ENCODE results near the gene SERINC4. TPM values are rescaled to one million over a fixed set of nuclear protein-coding genes. Genes with fewer than 3 reads are reported as not detected.
A peak's percentile ranks its signal among the peaks of the same experiment; 100 is the strongest.

Gene SERINC4
- total and polyA plus RNA-seq, 9 of the 15 experiments (the other 6 are each of a cell fraction or from before 2014, with no cell fraction given): 0.14 to 0.86 (median 0.18) TPM; not detected in 2

DNA sequence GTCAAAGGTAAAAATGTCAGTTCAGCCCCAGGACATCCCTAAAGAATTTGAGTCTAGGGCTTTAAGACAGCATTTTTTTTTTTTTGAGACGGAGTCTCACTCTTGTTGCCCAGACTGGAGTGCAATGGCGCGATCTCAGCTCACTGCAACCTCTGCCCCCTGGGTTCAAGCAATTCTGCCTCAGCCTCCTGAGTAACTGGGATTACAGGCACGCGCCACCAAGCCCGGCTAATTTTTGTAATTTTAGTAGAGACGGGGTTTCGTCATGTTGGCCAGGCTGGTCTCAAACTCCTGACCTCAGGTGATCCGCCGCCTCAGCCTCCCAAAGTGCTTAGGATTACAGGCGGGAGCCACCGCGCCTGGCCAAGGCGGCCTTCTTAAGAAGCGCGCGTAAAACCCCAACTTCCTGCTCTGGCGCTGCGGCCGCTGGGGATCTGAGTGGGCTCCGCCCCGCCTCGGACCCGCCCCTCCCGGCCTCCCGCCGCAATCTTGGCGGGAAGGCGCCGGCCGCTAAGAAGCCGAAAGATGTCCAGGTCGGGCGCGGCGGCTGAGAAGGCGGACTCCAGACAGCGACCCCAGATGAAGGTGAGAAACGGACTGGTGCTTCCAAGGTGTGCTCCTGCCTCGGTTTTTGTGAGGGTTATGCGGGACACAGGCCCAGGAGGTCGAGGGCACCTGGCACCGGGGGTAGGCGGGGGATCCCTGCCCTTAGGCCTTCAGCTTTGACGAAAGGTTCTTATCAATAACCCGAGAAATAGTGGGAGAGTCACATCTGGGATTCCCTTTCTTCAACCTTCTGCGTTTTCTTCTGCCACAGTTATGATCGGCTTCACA lies 26.7 kb upstream of the SERINC4 start, which contains the start of gene WDR76 (continued):
- TF ChIP-seq ATF7 (IDR thresholded peaks at IDR 0.05): peak; percentile 63; the same call in 1 of the 2 replicates
- TF ChIP-seq LCOR (CRISPR knock-in tag; IDR thresholded peaks at IDR 0.05): peak; percentile 96
- no peak for TF ChIP-seq RBM25 (IDR thresholded peaks at IDR 0.05; ENCODE audit: low read depth, low read length, severe bottlenecking)
- TF ChIP-seq ZNF780A (CRISPR knock-in tag; IDR thresholded peaks at IDR 0.05): no peak
- TF ChIP-seq NKRF (IDR thresholded peaks at IDR 0.05; ENCODE audit: borderline replicate concordance): peak; percentile 73; the same call in 1 of the 2 replicates
- TF ChIP-seq NCOR1 (IDR thresholded peaks at IDR 0.05): no peak
- no peak for TF ChIP-seq SFPQ (IDR thresholded peaks at IDR 0.05; ENCODE audit: low read depth, low read length)
- peak; percentile 37; the same call in 1 of the 2 replicates for TF ChIP-seq HDAC8 (tag; IDR thresholded peaks at IDR 0.05)
- TF ChIP-seq, protein P1, sequence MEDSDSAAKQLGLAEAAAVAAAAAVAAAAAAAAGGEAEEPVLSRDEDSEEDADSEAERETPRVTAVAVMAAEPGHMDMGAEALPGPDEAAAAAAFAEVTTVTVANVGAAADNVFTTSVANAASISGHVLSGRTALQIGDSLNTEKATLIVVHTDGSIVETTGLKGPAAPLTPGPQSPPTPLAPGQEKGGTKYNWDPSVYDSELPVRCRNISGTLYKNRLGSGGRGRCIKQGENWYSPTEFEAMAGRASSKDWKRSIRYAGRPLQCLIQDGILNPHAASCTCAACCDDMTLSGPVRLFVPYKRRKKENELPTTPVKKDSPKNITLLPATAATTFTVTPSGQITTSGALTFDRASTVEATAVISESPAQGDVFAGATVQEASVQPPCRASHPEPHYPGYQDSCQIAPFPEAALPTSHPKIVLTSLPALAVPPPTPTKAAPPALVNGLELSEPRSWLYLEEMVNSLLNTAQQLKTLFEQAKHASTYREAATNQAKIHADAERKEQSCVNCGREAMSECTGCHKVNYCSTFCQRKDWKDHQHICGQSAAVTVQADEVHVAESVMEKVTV (CRISPR knock-in tag; IDR thresholded peaks at IDR 0.05): no peak
- no peak for TF ChIP-seq ZNF212 (CRISPR knock-in tag; IDR thresholded peaks at IDR 0.05)
- no peak for TF ChIP-seq ZNF347 (CRISPR knock-in tag; IDR thresholded peaks at IDR 0.05; ENCODE audit: low read depth)
- TF ChIP-seq, protein P2, sequence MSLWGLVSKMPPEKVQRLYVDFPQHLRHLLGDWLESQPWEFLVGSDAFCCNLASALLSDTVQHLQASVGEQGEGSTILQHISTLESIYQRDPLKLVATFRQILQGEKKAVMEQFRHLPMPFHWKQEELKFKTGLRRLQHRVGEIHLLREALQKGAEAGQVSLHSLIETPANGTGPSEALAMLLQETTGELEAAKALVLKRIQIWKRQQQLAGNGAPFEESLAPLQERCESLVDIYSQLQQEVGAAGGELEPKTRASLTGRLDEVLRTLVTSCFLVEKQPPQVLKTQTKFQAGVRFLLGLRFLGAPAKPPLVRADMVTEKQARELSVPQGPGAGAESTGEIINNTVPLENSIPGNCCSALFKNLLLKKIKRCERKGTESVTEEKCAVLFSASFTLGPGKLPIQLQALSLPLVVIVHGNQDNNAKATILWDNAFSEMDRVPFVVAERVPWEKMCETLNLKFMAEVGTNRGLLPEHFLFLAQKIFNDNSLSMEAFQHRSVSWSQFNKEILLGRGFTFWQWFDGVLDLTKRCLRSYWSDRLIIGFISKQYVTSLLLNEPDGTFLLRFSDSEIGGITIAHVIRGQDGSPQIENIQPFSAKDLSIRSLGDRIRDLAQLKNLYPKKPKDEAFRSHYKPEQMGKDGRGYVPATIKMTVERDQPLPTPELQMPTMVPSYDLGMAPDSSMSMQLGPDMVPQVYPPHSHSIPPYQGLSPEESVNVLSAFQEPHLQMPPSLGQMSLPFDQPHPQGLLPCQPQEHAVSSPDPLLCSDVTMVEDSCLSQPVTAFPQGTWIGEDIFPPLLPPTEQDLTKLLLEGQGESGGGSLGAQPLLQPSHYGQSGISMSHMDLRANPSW (CRISPR knock-in tag; IDR thresholded peaks at IDR 0.05): 0 out of 2 replicates have a peak, but pooled peaks have one; percentile 65
- TF ChIP-seq PRDM10 (IDR thresholded peaks at IDR 0.05; ENCODE audit: partially characterized antibody): no peak
